HepG2 (cell line): ENCODE results near the gene MBTD1. TPM values are rescaled to one million over a fixed set of nuclear protein-coding genes. Genes with fewer than 3 reads are reported as not detected.

ENCODE experiments used
- HES4 ChIP-seq: sonication (generic); formaldehyde crosslinking; IDR thresholded peaks from 2 replicates; pipeline ENCODE4 v1.9.0; 2021; ENCODE audit warnings: mild to moderate bottlenecking, missing genetic modification reagents, borderline replicate concordance
- KAT7 ChIP-seq: IDR thresholded peaks from 2 replicates; pipeline ENCODE4 v1.6.1; 2018; ENCODE audit warnings: borderline replicate concordance, missing compliant biosample characterization
- NFRKB ChIP-seq: fragments of 450-650 bp; IDR thresholded peaks from 2 replicates; pipeline ENCODE4 v1.6.1; 2017
- NR3C1 ChIP-seq: sonication (generic); formaldehyde crosslinking; IDR thresholded peaks from 2 replicates; pipeline ENCODE4 v1.4.0; 2020; ENCODE audit warnings: missing genetic modification reagents
- POLR2G ChIP-seq: fragments of 200-400 bp; formaldehyde crosslinking; IDR thresholded peaks from 2 replicates; pipeline ENCODE4 v1.6.1; 2018; ENCODE audit warnings: mild to moderate bottlenecking, low read depth, low read length, moderate library complexity
- RBM39 ChIP-seq: fragments of 200-400 bp; formaldehyde crosslinking; IDR thresholded peaks from one replicate; pipeline ENCODE4 v1.6.1; 2018; ENCODE audit warnings: antibody characterized with exemption, mild to moderate bottlenecking, low read depth, low read length; ENCODE audit not compliant: poor library complexity, severe bottlenecking
- ZMYM4 ChIP-seq: sonication (generic); formaldehyde crosslinking; IDR thresholded peaks from 2 replicates; pipeline ENCODE4 v1.8.1; 2023; ENCODE audit warnings: mild to moderate bottlenecking, missing genetic modification reagents
- ZNF101 ChIP-seq: sonication (generic); formaldehyde crosslinking; IDR thresholded peaks from 2 replicates; pipeline ENCODE4 v1.4.0; 2020; ENCODE audit warnings: mild to moderate bottlenecking, low read depth, missing genetic modification reagents, borderline replicate concordance
- ZNF20 ChIP-seq: sonication (generic); formaldehyde crosslinking; IDR thresholded peaks from 2 replicates; pipeline ENCODE4 v1.4.0; 2020; ENCODE audit warnings: mild to moderate bottlenecking, moderate library complexity, missing genetic modification reagents
- ZNF382 ChIP-seq: sonication (generic); formaldehyde crosslinking; IDR thresholded peaks from 2 replicates; pipeline ENCODE4 v1.5.0; 2020; ENCODE audit warnings: missing genetic modification reagents, mild to moderate bottlenecking, borderline replicate concordance
- ZNF432 ChIP-seq: sonication (generic); formaldehyde crosslinking; IDR thresholded peaks from 2 replicates; pipeline ENCODE4 v1.5.0; 2020; ENCODE audit warnings: missing genetic modification reagents, mild to moderate bottlenecking, borderline replicate concordance
- ZNF83 ChIP-seq: sonication (generic); formaldehyde crosslinking; IDR thresholded peaks from 2 replicates; pipeline ENCODE4 v1.4.0; 2020; ENCODE audit warnings: missing genetic modification reagents, mild to moderate bottlenecking, borderline replicate concordance
- polyA plus RNA-seq, 8 experiments: library from polyadenylated mRNA; depleted of rRNA in 3 of 8; stranded (reverse) in 7 of 8; unstranded in 1 of 8; fragments of >200 nt; fragmentation: Illumina TruSeq in 4 of 8; extraction: Trizol in 4 of 8; gene quantifications; 2 replicates each; pipeline versions ENCODE4 v1.2.1 to v1.2.3, GENCODE V29; 2011 to 2016; ENCODE audit warnings: low read depth in 4 of 8, missing spikeins in 1 of 8, mixed read lengths in 1 of 8; ENCODE audit not compliant: insufficient read depth in 1 of 8
- total RNA-seq, 5 experiments: library from RNA; depleted of rRNA; stranded (reverse); fragments of >200 nt; fragmentation: Illumina TruSeq; extraction: Trizol; gene quantifications; 2 replicates each; pipeline ENCODE4 v1.2.3, GENCODE V29; 2016; ENCODE audit warnings: low read depth in 1 of 5
- TF ChIP-seq, protein P1 (sequence below): sonication (generic); formaldehyde crosslinking; conservative IDR thresholded peaks from 2 replicates; pipeline ENCODE4 v1.4.0; 2020; ENCODE audit warnings: missing genetic modification reagents
- TF ChIP-seq, protein P2 (sequence below): sonication (generic); formaldehyde crosslinking; IDR thresholded peaks from 2 replicates; pipeline ENCODE4 v1.4.0; 2020; ENCODE audit warnings: missing genetic modification reagents, borderline replicate concordance
- TF ChIP-seq, protein P3 (sequence below): sonication (generic); formaldehyde crosslinking; IDR thresholded peaks from 2 replicates; pipeline ENCODE4 v1.8.0; 2022; ENCODE audit warnings: low read depth, missing genetic modification reagents

The MBTD1 gene
- total and polyA plus RNA-seq, 2 of the 13 experiments (the other 11 are each of a cell fraction or from before 2014, with no cell fraction given): 20.9 TPM

- TF ChIP-seq, protein P1, sequence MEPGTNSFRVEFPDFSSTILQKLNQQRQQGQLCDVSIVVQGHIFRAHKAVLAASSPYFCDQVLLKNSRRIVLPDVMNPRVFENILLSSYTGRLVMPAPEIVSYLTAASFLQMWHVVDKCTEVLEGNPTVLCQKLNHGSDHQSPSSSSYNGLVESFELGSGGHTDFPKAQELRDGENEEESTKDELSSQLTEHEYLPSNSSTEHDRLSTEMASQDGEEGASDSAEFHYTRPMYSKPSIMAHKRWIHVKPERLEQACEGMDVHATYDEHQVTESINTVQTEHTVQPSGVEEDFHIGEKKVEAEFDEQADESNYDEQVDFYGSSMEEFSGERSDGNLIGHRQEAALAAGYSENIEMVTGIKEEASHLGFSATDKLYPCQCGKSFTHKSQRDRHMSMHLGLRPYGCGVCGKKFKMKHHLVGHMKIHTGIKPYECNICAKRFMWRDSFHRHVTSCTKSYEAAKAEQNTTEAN (CRISPR knock-in tag): peak; percentile 84
- no peak for TF ChIP-seq NFRKB
- TF ChIP-seq KAT7 (CRISPR knock-in tag): peak; percentile 98; the same call in 1 of the 2 replicates
- peak; percentile 87 for TF ChIP-seq ZMYM4
- 0 out of 2 replicates have a peak, but pooled peaks have one; percentile 48 for TF ChIP-seq ZNF432
- TF ChIP-seq, protein P2, sequence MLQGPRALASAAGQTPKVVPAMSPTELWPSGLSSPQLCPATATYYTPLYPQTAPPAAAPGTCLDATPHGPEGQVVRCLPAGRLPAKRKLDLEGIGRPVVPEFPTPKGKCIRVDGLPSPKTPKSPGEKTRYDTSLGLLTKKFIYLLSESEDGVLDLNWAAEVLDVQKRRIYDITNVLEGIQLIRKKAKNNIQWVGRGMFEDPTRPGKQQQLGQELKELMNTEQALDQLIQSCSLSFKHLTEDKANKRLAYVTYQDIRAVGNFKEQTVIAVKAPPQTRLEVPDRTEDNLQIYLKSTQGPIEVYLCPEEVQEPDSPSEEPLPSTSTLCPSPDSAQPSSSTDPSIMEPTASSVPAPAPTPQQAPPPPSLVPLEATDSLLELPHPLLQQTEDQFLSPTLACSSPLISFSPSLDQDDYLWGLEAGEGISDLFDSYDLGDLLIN (CRISPR knock-in tag): peak; percentile 93; the same call in 1 of the 2 replicates
- peak; percentile 98 for TF ChIP-seq HES4 (CRISPR knock-in tag)
- peak; percentile 91 for TF ChIP-seq POLR2G
- TF ChIP-seq, protein P3, sequence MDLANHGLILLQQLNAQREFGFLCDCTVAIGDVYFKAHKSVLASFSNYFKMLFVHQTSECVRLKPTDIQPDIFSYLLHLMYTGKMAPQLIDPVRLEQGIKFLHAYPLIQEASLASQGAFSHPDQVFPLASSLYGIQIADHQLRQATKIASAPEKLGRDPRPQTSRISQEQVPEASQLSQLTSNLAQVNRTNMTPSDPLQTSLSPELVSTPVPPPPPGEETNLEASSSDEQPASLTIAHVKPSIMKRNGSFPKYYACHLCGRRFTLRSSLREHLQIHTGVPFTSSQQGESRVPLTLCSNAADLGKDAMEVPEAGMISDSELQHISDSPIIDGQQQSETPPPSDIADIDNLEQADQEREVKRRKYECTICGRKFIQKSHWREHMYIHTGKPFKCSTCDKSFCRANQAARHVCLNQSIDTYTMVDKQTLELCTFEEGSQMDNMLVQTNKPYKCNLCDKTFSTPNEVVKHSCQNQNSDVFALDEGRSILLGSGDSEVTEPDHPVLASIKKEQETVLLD: peak; percentile 54; the same call in 1 of the 2 replicates
- TF ChIP-seq ZNF101 (CRISPR knock-in tag): peak; percentile 96
- peak; percentile 89 for TF ChIP-seq ZNF83 (CRISPR knock-in tag)
- no peak for TF ChIP-seq ZNF20 (CRISPR knock-in tag)
- no peak; the same call in 1 of the 2 replicates for TF ChIP-seq NR3C1 (CRISPR knock-in tag)
- TF ChIP-seq RBM39: peak; percentile 79
- no peak for TF ChIP-seq ZNF382
These were observed 581 bp upstream of the MBTD1 start, which contains the start of gene UTP18 (continued) for GRCh38 chr17:51260237-51261023.
